Lower leg skin (tissue), 3 donors: ENCODE results near the gene LINGO3.

ENCODE experiments used
- POLR2A ChIP-seq, 2 donors: fragments of 450-650 bp; IDR thresholded peaks; one replicate each; pipeline ENCODE4 v1.6.1; 2016 to 2017; ENCODE audit warnings: antibody characterized with exemption in 2 of 2, mild to moderate bottlenecking in 1 of 2, moderate library complexity in 1 of 2
- TF ChIP-seq, protein P1 (sequence below), 3 donors: fragments of 450-650 bp; IDR thresholded peaks; one replicate each; pipeline ENCODE4 v1.5.1; 2016; ENCODE audit warnings: antibody characterized with exemption in 3 of 3, mild to moderate bottlenecking in 3 of 3, moderate library complexity in 2 of 3

GRCh38 chr19:2282062-2282861 lies 25.7 kb downstream of the LINGO3 start, which contains the start of gene PEAK3:
- TF ChIP-seq, protein P1, sequence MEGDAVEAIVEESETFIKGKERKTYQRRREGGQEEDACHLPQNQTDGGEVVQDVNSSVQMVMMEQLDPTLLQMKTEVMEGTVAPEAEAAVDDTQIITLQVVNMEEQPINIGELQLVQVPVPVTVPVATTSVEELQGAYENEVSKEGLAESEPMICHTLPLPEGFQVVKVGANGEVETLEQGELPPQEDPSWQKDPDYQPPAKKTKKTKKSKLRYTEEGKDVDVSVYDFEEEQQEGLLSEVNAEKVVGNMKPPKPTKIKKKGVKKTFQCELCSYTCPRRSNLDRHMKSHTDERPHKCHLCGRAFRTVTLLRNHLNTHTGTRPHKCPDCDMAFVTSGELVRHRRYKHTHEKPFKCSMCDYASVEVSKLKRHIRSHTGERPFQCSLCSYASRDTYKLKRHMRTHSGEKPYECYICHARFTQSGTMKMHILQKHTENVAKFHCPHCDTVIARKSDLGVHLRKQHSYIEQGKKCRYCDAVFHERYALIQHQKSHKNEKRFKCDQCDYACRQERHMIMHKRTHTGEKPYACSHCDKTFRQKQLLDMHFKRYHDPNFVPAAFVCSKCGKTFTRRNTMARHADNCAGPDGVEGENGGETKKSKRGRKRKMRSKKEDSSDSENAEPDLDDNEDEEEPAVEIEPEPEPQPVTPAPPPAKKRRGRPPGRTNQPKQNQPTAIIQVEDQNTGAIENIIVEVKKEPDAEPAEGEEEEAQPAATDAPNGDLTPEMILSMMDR (IDR thresholded peaks at IDR 0.05): no peak
- TF ChIP-seq POLR2A (IDR thresholded peaks at IDR 0.05): no peak
